ENCODE results near the gene U2AF1L4.

DNA sequence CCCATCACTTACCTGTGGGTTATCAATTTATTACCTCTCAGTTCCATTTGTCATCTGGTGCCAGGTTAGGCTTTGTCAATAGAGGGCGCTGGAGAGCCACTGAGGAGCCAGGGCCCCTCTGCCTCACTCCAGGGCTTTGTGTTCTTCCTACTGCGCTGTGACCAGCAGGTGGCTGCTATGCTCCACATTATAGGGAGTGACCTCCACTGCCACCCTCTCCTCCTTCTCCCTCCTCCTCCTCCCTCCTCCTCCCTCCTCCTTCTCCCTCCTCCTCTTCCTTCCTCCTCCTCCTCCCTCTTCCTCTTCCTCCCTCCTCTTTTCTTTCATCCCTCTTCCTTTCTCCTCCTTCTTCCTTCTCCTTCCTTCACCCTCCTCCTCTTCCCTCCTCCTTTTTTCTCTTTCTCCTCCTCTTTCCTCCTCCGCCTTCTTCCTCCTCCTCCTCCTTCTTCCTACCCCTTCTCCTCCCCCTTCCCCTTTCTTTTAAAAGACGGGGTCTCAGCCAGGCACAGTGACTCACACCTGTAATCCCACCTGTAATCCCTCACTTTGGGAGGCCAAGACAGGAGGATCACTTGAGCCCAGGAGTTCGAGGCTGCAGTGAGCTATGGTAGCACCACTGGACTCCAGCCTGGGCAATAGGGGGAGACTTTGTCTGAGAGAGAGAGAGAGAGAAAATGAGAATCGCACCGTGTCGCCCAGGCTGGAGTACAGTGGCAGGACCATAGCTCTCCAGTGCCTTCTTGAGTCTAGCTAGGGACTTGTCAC, 51.2 kb downstream of the U2AF1L4 start:
- TF ChIP-seq POLR2A (IDR thresholded peaks at IDR 0.05; ENCODE audit: low read depth, low read length), result no peak
- TF ChIP-seq POLR2AphosphoS5 (IDR thresholded peaks at IDR 0.05; ENCODE audit: low read depth, low read length), result no peak
- no peak for TF ChIP-seq TAF1 (IDR thresholded peaks at IDR 0.05; ENCODE audit: borderline replicate concordance, low read depth, low read length)

Data from GM12892 (cell line).